ENCODE measurements around the gene FAM193B.

DNA sequence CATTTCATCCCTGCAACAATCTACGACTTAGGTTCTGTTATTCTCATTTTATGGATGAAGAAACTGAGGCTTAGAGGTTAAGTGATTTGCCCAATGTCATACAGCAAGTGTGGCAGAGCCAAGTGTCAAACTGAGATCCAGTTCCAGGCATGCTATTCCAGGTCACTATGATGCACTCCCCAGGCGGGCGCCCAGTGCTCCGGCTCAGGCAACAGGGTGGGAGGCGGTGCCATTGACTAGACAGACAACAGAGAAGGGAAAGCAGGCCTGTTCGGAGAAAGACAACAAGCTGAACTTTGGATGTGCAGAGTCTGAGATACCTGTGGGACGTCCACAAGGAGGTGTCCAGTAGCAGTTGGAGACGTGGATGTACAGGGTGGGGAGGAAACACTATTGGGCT lies 26.8 kb downstream of the FAM193B start:
- TF ChIP-seq, protein P1, sequence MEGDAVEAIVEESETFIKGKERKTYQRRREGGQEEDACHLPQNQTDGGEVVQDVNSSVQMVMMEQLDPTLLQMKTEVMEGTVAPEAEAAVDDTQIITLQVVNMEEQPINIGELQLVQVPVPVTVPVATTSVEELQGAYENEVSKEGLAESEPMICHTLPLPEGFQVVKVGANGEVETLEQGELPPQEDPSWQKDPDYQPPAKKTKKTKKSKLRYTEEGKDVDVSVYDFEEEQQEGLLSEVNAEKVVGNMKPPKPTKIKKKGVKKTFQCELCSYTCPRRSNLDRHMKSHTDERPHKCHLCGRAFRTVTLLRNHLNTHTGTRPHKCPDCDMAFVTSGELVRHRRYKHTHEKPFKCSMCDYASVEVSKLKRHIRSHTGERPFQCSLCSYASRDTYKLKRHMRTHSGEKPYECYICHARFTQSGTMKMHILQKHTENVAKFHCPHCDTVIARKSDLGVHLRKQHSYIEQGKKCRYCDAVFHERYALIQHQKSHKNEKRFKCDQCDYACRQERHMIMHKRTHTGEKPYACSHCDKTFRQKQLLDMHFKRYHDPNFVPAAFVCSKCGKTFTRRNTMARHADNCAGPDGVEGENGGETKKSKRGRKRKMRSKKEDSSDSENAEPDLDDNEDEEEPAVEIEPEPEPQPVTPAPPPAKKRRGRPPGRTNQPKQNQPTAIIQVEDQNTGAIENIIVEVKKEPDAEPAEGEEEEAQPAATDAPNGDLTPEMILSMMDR (IDR thresholded peaks at IDR 0.05): no peak
- TF ChIP-seq POLR2A (IDR thresholded peaks at IDR 0.05): no peak

Measured in lower leg skin (tissue), 3 donors.